Ishikawa (cell line): ENCODE data around the gene ACTMAP.

Source experiments
- CEBPB ChIP-seq: IDR thresholded peaks from 2 replicates; pipeline ENCODE4 v1.6.1; 2012
- CREB1 ChIP-seq: IDR thresholded peaks from 2 replicates; pipeline ENCODE4 v1.6.1; 2012; ENCODE audit warnings: low read depth
- EGR1 ChIP-seq: IDR thresholded peaks from 2 replicates; pipeline ENCODE4 v1.6.1; 2012
- EP300 ChIP-seq: IDR thresholded peaks from 2 replicates; pipeline ENCODE4 v1.6.1; 2012; ENCODE audit warnings: borderline replicate concordance
- FOXM1 ChIP-seq: IDR thresholded peaks from 2 replicates; pipeline ENCODE4 v1.6.1; 2012; ENCODE audit warnings: low read depth, borderline replicate concordance
- MAX ChIP-seq: IDR thresholded peaks from 2 replicates; pipeline ENCODE4 v1.6.1; 2012
- NFIC ChIP-seq: IDR thresholded peaks from 2 replicates; pipeline ENCODE4 v1.6.1; 2012
- RAD21 ChIP-seq: IDR thresholded peaks from 2 replicates; pipeline ENCODE4 v1.6.1; 2012; ENCODE audit warnings: low read depth
- REST ChIP-seq: IDR thresholded peaks from 2 replicates; pipeline ENCODE4 v1.6.1; 2012; ENCODE audit warnings: low read depth, mild to moderate bottlenecking
- TAF1 ChIP-seq: IDR thresholded peaks from 2 replicates; pipeline ENCODE4 v1.6.1; 2012; ENCODE audit warnings: low read depth, mild to moderate bottlenecking
- TCF12 ChIP-seq: IDR thresholded peaks from 2 replicates; pipeline ENCODE4 v1.6.1; 2012; ENCODE audit warnings: low read depth
- TEAD4 ChIP-seq: IDR thresholded peaks from 2 replicates; pipeline ENCODE4 v1.6.1; 2012
- USF1 ChIP-seq: IDR thresholded peaks from 2 replicates; pipeline ENCODE4 v1.6.1; 2012
- YY1 ChIP-seq: IDR thresholded peaks from 2 replicates; pipeline ENCODE4 v1.6.1; 2012; ENCODE audit warnings: low read depth
- ZBTB7A ChIP-seq: IDR thresholded peaks from 2 replicates; pipeline ENCODE4 v1.6.1; 2012; ENCODE audit warnings: low read depth

The ACTMAP gene

GRCh38 chr19:40774916-40775631 is 24.8 kb upstream of the ACTMAP start, which contains the start of gene MIA:
Gene MIA (plus strand): TSS chr19:40775521. CDS start chr19:40775543, 22 bp downstream.
- TF ChIP-seq TAF1 (no peak), ZBTB7A (no peak), YY1 (no peak), USF1 (no peak), TCF12 (no peak), CEBPB (no peak), FOXM1 (no peak), REST (no peak), TEAD4 (no peak), EP300 (no peak)

- TF ChIP-seq YY1 (no peak), EGR1 (no peak), TEAD4 (no peak), USF1 (no peak), NFIC (no peak), RAD21 (no peak), MAX (no peak), CREB1 (no peak), EP300 (no peak), TCF12 (no peak)
Measured at GRCh38 chr19:40768869-40769268, 18.6 kb upstream of the ACTMAP start.

GRCh38 chr19:40763963-40764362 is 13.7 kb upstream of the ACTMAP start:
- TF ChIP-seq CREB1, result no peak

- no peak for TF ChIP-seq EGR1
- TF ChIP-seq ZBTB7A, result no peak
- no peak for TF ChIP-seq TAF1
- TF ChIP-seq REST, result no peak
- TF ChIP-seq MAX, result no peak
- no peak for TF ChIP-seq CEBPB
- no peak for TF ChIP-seq CREB1
- no peak for TF ChIP-seq FOXM1
- TF ChIP-seq TCF12, result no peak
- no peak for TF ChIP-seq NFIC
- no peak for TF ChIP-seq USF1
- no peak for TF ChIP-seq YY1
- no peak for TF ChIP-seq TEAD4
- no peak for TF ChIP-seq RAD21
- TF ChIP-seq EP300, result no peak
Measured at GRCh38 chr19:40763526-40763925, 13.2 kb upstream of the ACTMAP start.

- TF ChIP-seq TEAD4 (no peak), MAX (no peak), YY1 (no peak), RAD21 (no peak), FOXM1 (no peak), CEBPB (no peak), EGR1 (no peak), EP300 (no peak), REST (no peak), ZBTB7A (no peak), CREB1 (no peak), TAF1 (no peak), USF1 (no peak), NFIC (no peak), TCF12 (no peak)
Measured at GRCh38 chr19:40762754-40763470, 12.6 kb upstream of the ACTMAP start.
